ENCODE results near the gene CD200R1L. TPM values are rescaled to one million over a fixed set of nuclear protein-coding genes. Genes with fewer than 3 reads are reported as not detected.

Gene CD200R1L
- total RNA-seq, 2 experiments from 2014 or later, result not detected

DNA sequence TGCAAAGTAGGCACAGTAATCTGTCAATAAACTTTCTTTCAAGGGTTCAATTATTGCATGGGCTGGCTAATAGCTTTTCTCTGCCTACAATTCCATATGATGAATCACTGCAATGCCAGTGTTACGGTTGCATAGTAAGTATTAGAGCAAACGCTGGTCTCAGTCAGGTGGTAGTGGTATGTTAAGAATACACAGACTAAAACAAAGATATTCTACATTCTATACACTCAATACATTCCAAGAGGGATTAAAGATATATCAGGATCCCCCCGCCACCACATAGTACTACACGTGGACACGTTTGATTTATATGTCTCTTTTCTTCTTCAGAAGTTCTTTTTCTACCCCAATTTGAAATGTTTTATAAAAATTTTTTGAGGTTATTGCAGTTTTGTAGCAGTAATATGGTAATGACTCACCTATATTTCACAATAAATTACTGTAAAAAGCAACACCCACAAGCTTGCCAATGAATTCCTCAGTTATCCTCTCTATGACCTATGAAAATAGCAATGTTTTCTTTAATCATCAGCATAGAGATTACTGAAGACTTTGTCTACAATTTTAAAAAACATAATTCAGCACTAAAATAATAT lies 68.2 kb downstream of the CD200R1L start:
- Histone ChIP-seq H3K36me3 (ENCODE audit: insufficient read depth, low read length) (no peaks in the 10 kb centered on the region), H3K4me1 (ENCODE audit: insufficient read depth, low read length, poor library complexity, severe bottlenecking) (peaks cover 7% of the 10 kb centered on the region), H3K27ac (ENCODE audit: low read depth, low read length, poor library complexity, severe bottlenecking) (no peak overlapping the region), H3K4me2 (ENCODE audit: low read length) (no peak overlapping the region), H2AFZ (ENCODE audit: low read length) (no peak overlapping the region), H3K79me2 (ENCODE audit: insufficient read depth, low read depth, low read length) (no peaks in the 10 kb centered on the region), H4K20me1 (ENCODE audit: insufficient read depth, low read length) (no peaks in the 10 kb centered on the region), H3K9me2 (ENCODE audit: insufficient read depth, low read length) (no peaks in the 10 kb centered on the region), H3K4me3 (ENCODE audit: low read depth, low read length, poor library complexity, severe bottlenecking) (no peak overlapping the region), H3K9me3 (ENCODE audit: low read length) (no peaks in the 10 kb centered on the region)
- BruUV-seq (replicated peaks), result no TSS peak
- no peak for TF ChIP-seq EZH2phosphoT487 (IDR thresholded peaks at IDR 0.05; ENCODE audit: borderline replicate concordance, low read depth, low read length)
- TF ChIP-seq, protein P1, sequence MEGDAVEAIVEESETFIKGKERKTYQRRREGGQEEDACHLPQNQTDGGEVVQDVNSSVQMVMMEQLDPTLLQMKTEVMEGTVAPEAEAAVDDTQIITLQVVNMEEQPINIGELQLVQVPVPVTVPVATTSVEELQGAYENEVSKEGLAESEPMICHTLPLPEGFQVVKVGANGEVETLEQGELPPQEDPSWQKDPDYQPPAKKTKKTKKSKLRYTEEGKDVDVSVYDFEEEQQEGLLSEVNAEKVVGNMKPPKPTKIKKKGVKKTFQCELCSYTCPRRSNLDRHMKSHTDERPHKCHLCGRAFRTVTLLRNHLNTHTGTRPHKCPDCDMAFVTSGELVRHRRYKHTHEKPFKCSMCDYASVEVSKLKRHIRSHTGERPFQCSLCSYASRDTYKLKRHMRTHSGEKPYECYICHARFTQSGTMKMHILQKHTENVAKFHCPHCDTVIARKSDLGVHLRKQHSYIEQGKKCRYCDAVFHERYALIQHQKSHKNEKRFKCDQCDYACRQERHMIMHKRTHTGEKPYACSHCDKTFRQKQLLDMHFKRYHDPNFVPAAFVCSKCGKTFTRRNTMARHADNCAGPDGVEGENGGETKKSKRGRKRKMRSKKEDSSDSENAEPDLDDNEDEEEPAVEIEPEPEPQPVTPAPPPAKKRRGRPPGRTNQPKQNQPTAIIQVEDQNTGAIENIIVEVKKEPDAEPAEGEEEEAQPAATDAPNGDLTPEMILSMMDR (conservative IDR thresholded peaks at IDR 0.05; ENCODE audit: low read length), result no peak
- intact Hi-C loops (cut with micrococcal nuclease; ENCODE audit: unreplicated experiment), result no loop called here
- ChIA-PET CTCF (ENCODE audit: unreplicated experiment) (no interaction called here), POLR2A (interaction anchor here (0.5 to 1.7 kb wide), 3 partner anchors 129 to 792 kb away, joined by 3 to 4 read pairs (median 3); no protein-coding TSS in a partner anchor)
- no peak for DNase-seq (ENCODE audit: low spot score)

DNA sequence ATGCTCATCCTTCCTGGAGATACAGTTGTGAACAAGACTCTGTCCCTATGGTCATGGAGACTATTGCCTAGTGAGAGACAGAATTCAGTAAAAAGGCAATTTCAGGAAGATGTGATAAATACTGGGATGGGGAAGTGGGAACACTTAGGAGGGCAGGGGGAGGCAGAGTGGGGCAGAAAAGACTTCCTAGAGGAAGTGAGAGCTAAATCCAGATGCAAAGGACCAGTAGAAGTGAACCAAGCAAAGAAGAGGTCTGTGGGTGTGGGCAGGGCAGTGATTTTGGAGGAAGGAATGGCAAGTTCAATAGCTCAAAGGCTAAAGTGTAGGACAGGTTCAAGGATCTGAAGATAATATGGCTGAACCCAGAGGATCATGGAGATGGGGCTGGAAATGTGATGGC lies 68.9 kb downstream of the CD200R1L start:
- Histone ChIP-seq H2AFZ (ENCODE audit: low read length) (no peak overlapping the region), H3K36me3 (ENCODE audit: insufficient read depth, low read length) (no peaks in the 10 kb centered on the region), H3K79me2 (ENCODE audit: insufficient read depth, low read depth, low read length) (no peaks in the 10 kb centered on the region), H3K4me3 (ENCODE audit: low read depth, low read length, poor library complexity, severe bottlenecking) (no peak overlapping the region), H3K9me3 (ENCODE audit: low read length) (no peaks in the 10 kb centered on the region), H3K4me1 (ENCODE audit: insufficient read depth, low read length, poor library complexity, severe bottlenecking) (peaks cover 7% of the 10 kb centered on the region), H3K4me2 (ENCODE audit: low read length) (no peak overlapping the region), H3K9me2 (ENCODE audit: insufficient read depth, low read length) (no peaks in the 10 kb centered on the region), H3K27ac (ENCODE audit: low read depth, low read length, poor library complexity, severe bottlenecking) (no peak overlapping the region), H4K20me1 (ENCODE audit: insufficient read depth, low read length) (no peaks in the 10 kb centered on the region)
- DNase-seq (ENCODE audit: low spot score), result no peak
- intact Hi-C loops (cut with micrococcal nuclease; ENCODE audit: unreplicated experiment), result no loop called here
- BruUV-seq (replicated peaks), result no TSS peak
- TF ChIP-seq EZH2phosphoT487 (IDR thresholded peaks at IDR 0.05; ENCODE audit: borderline replicate concordance, low read depth, low read length), result no peak
- TF ChIP-seq, protein P1 (conservative IDR thresholded peaks at IDR 0.05; ENCODE audit: low read length), result no peak
- POLR2A ChIA-PET, result no interaction called here
- CTCF ChIA-PET (ENCODE audit: unreplicated experiment), result no interaction called here

DNA sequence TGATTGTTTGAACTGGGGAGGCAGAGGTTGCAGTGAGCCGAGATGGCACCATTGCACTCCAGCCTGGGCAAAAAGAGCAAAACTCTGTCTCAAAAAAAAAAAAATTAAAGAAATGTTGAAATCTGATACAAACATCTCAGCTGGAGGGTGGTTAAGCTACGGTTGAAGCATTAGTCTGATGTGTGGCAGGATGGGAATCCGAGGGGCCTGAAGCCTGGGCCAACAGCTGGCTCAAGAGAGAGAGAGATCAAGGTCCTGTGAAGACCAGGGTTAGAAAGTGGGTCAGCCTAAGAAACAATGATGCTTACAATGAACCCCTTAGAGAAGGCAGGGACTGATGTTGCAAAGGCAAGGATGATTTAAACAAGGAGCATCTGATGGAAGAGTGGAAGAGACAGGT lies 69.8 kb downstream of the CD200R1L start:
- intact Hi-C loops (cut with micrococcal nuclease; ENCODE audit: unreplicated experiment), result no loop called here
- CTCF ChIA-PET (ENCODE audit: unreplicated experiment), result no interaction called here
- Histone ChIP-seq H3K4me2 (ENCODE audit: low read length) (no peak overlapping the region), H3K9me3 (ENCODE audit: low read length) (no peaks in the 10 kb centered on the region), H3K4me1 (ENCODE audit: insufficient read depth, low read length, poor library complexity, severe bottlenecking) (peaks cover 7% of the 10 kb centered on the region), H3K79me2 (ENCODE audit: insufficient read depth, low read depth, low read length) (no peaks in the 10 kb centered on the region), H4K20me1 (ENCODE audit: insufficient read depth, low read length) (no peaks in the 10 kb centered on the region), H2AFZ (ENCODE audit: low read length) (no peak overlapping the region), H3K4me3 (ENCODE audit: low read depth, low read length, poor library complexity, severe bottlenecking) (no peak overlapping the region), H3K9me2 (ENCODE audit: insufficient read depth, low read length) (no peaks in the 10 kb centered on the region), H3K27ac (ENCODE audit: low read depth, low read length, poor library complexity, severe bottlenecking) (no peak overlapping the region), H3K36me3 (ENCODE audit: insufficient read depth, low read length) (no peaks in the 10 kb centered on the region)
- TF ChIP-seq EZH2phosphoT487 (IDR thresholded peaks at IDR 0.05; ENCODE audit: borderline replicate concordance, low read depth, low read length), result no peak
- TF ChIP-seq, protein P1 (conservative IDR thresholded peaks at IDR 0.05; ENCODE audit: low read length), result no peak
- BruUV-seq (replicated peaks), result no TSS peak
- POLR2A ChIA-PET, result interaction anchor here (0.6 to 1.2 kb wide), 5 partner anchors 8 to 29 kb away, joined by 3 to 4 read pairs (median 3); no protein-coding TSS in a partner anchor
- DNase-seq (ENCODE audit: low spot score), result no peak

All from OCI-LY7 (cell line).